DND-41 (cell line): ENCODE data around the gene AMZ2.

Source experiments
- ATAC-seq: fragments of 200-7000 bp; cut with Tn5 transposase; 3 replicates; pipeline ENCODE4 v1.9.1; 2021; ENCODE audit warnings: low read depth; ENCODE audit not compliant: insufficient read depth
- DNase-seq: peaks from one replicate; pipeline ENCODE4 v3.0.0-alpha.2; 2020
- H2AFZ ChIP-seq: 2 replicates; pipeline ENCODE4 v1.6.0; 2012; ENCODE audit warnings: low read depth, low read length
- H3K27ac ChIP-seq: 2 replicates; pipeline ENCODE4 v1.5.1; 2012; ENCODE audit warnings: low read length, inconsistent platforms
- H3K27me3 ChIP-seq: fragments of 200-600 bp; sonication (generic); 2 replicates; pipeline ENCODE4 v1.6.0; 2012; ENCODE audit warnings: low read length, mild to moderate bottlenecking, inconsistent platforms; ENCODE audit not compliant: insufficient read depth, poor library complexity
- H3K36me3 ChIP-seq: 2 replicates; pipeline ENCODE4 v1.5.1; 2012; ENCODE audit warnings: low read length, inconsistent platforms; ENCODE audit not compliant: insufficient read depth
- H3K4me1 ChIP-seq: 2 replicates; pipeline ENCODE4 v1.5.1; 2012; ENCODE audit warnings: mild to moderate bottlenecking, low read length; ENCODE audit not compliant: insufficient read depth
- H3K4me2 ChIP-seq: 2 replicates; pipeline ENCODE4 v1.6.0; 2012; ENCODE audit warnings: mild to moderate bottlenecking, moderate library complexity, low read length, inconsistent platforms; ENCODE audit not compliant: insufficient read depth
- H3K4me3 ChIP-seq, 2 experiments: fragments of 200-600 bp in 1 of 2; shearing (Covaris generic) in 1 of 2; 2 replicates each; pipeline ENCODE4 v1.5.1; 2012 to 2016; ENCODE audit warnings: inconsistent platforms in 2 of 2, low read length in 2 of 2, mild to moderate bottlenecking in 2 of 2, low read depth in 1 of 2, moderate library complexity in 1 of 2
- H3K79me2 ChIP-seq: 2 replicates; pipeline ENCODE4 v1.6.0; 2012; ENCODE audit warnings: low read length, inconsistent platforms; ENCODE audit not compliant: insufficient read depth
- H3K9ac ChIP-seq: 2 replicates; pipeline ENCODE4 v1.6.0; 2012; ENCODE audit warnings: low read depth, mild to moderate bottlenecking, inconsistent platforms, low read length, moderate library complexity
- H3K9me3 ChIP-seq: 2 replicates; pipeline ENCODE4 v1.5.1; 2012; ENCODE audit warnings: low read length, moderate library complexity, mild to moderate bottlenecking, inconsistent platforms; ENCODE audit not compliant: insufficient read depth, severe bottlenecking
- H4K20me1 ChIP-seq: 2 replicates; pipeline ENCODE4 v1.6.0; 2012; ENCODE audit warnings: low read length; ENCODE audit not compliant: insufficient read depth
- EZH2 ChIP-seq: IDR thresholded peaks from 3 replicates; pipeline ENCODE4 v1.6.1; 2012; ENCODE audit warnings: borderline replicate concordance, low read depth, mild to moderate bottlenecking, moderate library complexity, low read length, inconsistent platforms; ENCODE audit not compliant: severe bottlenecking
- TF ChIP-seq, protein P1 (sequence below): IDR thresholded peaks from 2 replicates; pipeline ENCODE4 v1.5.1; 2012; ENCODE audit warnings: borderline replicate concordance, low read length, moderate library complexity, mild to moderate bottlenecking; ENCODE audit not compliant: poor library complexity, severe bottlenecking; ENCODE audit errors: extremely low read depth

Gene AMZ2

GRCh38 chr17:68297195-68297594 lies 49.4 kb downstream of the AMZ2 start:
- Histone ChIP-seq H3K79me2 (peaks cover 21% of the 10 kb centered on the region), H3K4me3 (peak overlapping the region in 1 of 2 experiments; percentile 3; a peak in 2 of 4 replicates), H3K36me3 (no peaks in the 10 kb centered on the region), H2AFZ (peak overlapping the region; percentile 56), H3K4me1 (peaks cover 67% of the 10 kb centered on the region), H3K27ac (peak overlapping the region; percentile 80), H3K9me3 (no peaks in the 10 kb centered on the region), H3K4me2 (peak overlapping the region; percentile 53), H4K20me1 (no peaks in the 10 kb centered on the region), H3K27me3 (no peaks in the 10 kb centered on the region), H3K9ac (peak overlapping the region; percentile 38)
- DNase-seq (no peak), ATAC-seq (no peak)
- TF ChIP-seq, protein P1, sequence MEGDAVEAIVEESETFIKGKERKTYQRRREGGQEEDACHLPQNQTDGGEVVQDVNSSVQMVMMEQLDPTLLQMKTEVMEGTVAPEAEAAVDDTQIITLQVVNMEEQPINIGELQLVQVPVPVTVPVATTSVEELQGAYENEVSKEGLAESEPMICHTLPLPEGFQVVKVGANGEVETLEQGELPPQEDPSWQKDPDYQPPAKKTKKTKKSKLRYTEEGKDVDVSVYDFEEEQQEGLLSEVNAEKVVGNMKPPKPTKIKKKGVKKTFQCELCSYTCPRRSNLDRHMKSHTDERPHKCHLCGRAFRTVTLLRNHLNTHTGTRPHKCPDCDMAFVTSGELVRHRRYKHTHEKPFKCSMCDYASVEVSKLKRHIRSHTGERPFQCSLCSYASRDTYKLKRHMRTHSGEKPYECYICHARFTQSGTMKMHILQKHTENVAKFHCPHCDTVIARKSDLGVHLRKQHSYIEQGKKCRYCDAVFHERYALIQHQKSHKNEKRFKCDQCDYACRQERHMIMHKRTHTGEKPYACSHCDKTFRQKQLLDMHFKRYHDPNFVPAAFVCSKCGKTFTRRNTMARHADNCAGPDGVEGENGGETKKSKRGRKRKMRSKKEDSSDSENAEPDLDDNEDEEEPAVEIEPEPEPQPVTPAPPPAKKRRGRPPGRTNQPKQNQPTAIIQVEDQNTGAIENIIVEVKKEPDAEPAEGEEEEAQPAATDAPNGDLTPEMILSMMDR, result no peak
- no peak for TF ChIP-seq EZH2

DNA sequence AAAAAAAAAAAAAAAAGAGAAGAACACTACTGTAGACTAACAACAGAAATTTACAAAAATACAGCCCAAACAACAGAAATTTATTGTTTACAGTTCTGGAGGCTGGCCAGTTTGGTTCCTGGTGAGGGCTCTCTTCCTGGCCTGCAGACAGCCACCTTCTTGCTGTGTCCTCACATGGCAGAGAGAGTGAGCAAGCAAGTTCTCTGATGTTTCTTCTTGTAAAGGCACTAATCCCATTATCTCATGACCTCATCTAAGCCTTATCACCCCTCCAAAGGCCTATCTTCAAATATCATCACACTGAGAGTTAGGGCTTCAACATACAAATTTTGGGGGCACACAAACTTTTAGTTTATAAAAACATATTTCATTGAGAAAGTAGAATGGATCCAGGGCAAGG lies 50.8 kb downstream of the AMZ2 start:
- no peaks in the 10 kb centered on the region for H3K36me3 ChIP-seq
- TF ChIP-seq, protein P1, result no peak
- TF ChIP-seq EZH2, result no peak
- no peaks in the 10 kb centered on the region for H3K9me3 ChIP-seq
- H3K27me3 ChIP-seq, result no peaks in the 10 kb centered on the region
- ATAC-seq (no peak), DNase-seq (peak; percentile 47)
- H3K4me3 ChIP-seq, result no peak overlapping the region
- peak overlapping the region; percentile 62 for H3K27ac ChIP-seq
- peaks cover 13% of the 10 kb centered on the region for H3K79me2 ChIP-seq
- H3K4me1 ChIP-seq, result peaks cover 53% of the 10 kb centered on the region
- H3K9ac ChIP-seq, result no peak overlapping the region; the same call in 1 of the 2 replicates
- H4K20me1 ChIP-seq, result no peaks in the 10 kb centered on the region
- H2AFZ ChIP-seq, result no peak overlapping the region
- H3K4me2 ChIP-seq, result no peak overlapping the region

DNA sequence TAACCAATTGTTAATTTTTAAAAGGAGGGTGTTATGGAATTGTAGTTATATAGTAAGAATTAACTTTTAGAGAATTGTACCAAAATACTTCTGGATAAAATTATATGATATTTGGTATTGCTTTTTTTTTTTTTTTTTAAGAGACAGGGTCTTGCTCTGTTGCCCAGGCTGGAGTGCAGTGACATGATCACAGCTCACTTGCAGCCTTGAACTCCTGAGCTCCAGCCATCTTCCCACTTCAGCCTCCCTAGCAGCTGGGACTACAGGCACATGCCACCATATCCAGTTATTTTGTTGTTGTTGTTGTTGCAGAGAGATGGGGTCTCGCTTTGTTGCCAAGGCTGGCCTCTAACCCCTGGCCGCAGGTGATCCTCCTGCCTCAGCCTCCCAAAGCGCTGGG lies 52.0 kb downstream of the AMZ2 start:
- Histone ChIP-seq H3K4me3 (no peak overlapping the region), H3K9ac (no peak overlapping the region), H3K4me1 (peaks cover 42% of the 10 kb centered on the region), H3K4me2 (no peak overlapping the region), H3K9me3 (no peaks in the 10 kb centered on the region), H3K27ac (no peak overlapping the region), H4K20me1 (no peaks in the 10 kb centered on the region), H3K79me2 (peaks cover 8% of the 10 kb centered on the region; the same call in 1 of the 2 replicates), H2AFZ (no peak overlapping the region), H3K36me3 (no peaks in the 10 kb centered on the region), H3K27me3 (no peaks in the 10 kb centered on the region)
- ATAC-seq, result no peak
- no peak for DNase-seq
- TF ChIP-seq, protein P1, result no peak
- no peak for TF ChIP-seq EZH2
